Left lobe of liver (tissue), 2 donors: ENCODE data around the gene OARD1. TPM values are rescaled to one million over a fixed set of nuclear protein-coding genes. Genes with fewer than 3 reads are reported as not detected.
A peak's percentile ranks its signal among the peaks of the same experiment; 100 is the strongest.
"Not testable (repeated sequence)": the region's sequence is repeated elsewhere in the genome, so short reads cannot be mapped to it uniquely, and the experiment has no call there.

ENCODE experiments used
- ATAC-seq: fragments of 200-7000 bp; cut with Tn5 transposase; one replicate; pipeline ENCODE4 v1.9.1; 2020; ENCODE audit warnings: mild to moderate bottlenecking, moderate library complexity
- DNase-seq: peaks from one replicate; pipeline ENCODE4 v3.0.0-alpha.2; 2020; ENCODE audit warnings: low spot score
- total RNA-seq: library from RNA; stranded (reverse); gene quantifications from one replicate; pipeline ENCODE4 v1.2.1, GENCODE V29; 2021
- donor health status: DM: no; HTN: no; CAD: no; lungs with moderate emphysema.
- donor health status: DM: no; HTN: yes; CAD: no.

OARD1 gene
- total RNA-seq, 1 donor from 2014 or later, result 22.4 TPM

DNA sequence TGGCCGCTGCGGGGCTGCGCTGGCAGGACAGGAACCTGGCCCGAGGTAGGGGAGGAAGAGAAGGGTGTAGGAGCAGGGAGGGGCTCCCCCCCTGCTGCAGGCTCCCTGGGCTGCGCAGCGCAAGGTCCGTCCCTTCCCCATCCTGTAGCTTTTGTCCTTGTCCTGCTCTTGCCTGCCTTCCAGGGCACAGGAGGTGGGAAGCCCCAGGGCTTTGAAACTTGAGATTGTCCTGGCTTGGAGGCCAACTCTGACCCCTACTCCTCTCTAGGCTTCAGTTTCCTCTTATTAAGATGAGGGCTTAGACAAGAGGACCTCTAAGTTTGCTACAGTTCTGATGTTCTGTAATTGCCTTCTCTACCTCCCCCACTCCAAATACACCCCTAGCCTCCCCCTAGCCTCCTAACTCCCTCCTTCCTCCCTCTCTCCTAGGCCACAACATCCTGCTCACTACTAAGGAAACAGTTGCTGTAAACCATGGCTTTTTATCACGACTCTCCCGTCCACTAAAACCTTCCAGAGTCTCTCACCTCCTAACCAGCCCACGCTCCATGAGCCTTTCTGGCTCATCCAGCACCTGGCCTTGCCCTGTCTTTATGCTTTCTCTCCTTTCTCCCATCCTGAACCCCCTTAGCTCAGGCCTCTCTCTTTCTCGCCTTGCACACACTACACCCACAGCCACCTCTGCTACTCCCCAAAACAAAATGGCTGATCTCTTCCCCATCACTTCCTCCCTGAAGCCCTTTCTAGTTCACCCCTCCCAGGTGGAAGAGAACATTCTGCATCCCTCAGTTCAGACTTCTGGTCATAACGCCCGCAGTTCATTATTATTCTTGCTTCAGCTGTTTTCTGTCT lies 43.4 kb downstream of the OARD1 start:
- DNase-seq (no peak), ATAC-seq (peak; percentile 27)

DNA sequence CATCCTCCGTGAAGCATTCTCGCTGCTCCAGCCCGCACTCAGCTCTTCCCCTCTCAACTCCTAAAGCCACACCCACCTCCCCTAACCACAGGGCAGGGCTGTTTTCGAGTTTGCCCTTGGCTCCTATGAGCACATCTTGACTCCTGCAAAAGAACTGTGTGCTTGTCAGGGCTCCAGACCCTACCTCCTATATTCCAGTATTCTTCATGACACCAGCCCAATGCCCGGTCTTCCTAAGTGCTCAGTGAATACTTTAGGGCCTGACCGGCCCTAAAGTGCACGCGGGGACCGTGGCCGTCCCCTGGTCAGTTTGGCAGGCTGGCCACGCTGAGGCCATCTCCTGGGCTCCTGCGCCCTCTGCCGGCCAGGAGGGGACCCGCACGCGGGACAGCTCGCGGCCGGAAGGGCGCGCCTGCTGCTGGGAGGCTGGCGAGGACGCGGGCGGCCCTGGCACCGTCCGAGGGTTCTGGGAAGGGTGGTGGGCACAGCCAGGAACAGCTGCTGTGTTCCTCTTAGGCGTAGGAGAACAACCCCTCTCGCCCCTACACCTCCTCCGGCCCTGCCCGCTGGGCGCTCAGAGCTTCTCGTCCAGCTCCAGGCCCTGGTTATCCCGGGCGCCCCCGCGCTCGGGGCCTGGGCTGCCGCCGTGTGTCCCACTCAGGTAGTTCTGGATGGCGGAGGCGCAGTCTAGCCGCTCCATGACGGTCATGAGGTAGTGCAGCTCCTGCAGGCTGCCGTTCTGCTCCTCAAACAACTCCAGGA lies 44.2 kb downstream of the OARD1 start:
- DNase-seq (peak; percentile 84), ATAC-seq (peak; percentile 97)

DNA sequence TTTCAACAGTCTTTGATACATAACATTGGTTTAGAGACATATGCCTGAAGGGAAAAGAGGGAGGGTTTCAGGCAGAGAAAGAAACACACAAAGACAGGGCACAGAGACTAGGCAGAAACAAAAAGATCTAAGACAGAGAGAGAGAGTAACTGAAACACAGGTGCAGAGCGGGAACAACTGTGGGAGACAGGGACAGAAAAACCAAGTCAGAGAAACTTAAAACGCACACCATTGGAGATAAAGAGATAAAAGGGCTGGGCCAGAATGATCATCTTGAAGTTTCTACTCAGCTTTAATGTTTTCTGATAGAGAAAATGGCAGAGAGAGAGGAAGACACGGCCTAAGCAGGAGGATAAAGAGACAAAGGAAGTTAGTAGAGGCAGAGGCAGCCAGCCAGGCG lies 44.9 kb downstream of the OARD1 start:
- DNase-seq, result no peak
- ATAC-seq, result no peak

DNA sequence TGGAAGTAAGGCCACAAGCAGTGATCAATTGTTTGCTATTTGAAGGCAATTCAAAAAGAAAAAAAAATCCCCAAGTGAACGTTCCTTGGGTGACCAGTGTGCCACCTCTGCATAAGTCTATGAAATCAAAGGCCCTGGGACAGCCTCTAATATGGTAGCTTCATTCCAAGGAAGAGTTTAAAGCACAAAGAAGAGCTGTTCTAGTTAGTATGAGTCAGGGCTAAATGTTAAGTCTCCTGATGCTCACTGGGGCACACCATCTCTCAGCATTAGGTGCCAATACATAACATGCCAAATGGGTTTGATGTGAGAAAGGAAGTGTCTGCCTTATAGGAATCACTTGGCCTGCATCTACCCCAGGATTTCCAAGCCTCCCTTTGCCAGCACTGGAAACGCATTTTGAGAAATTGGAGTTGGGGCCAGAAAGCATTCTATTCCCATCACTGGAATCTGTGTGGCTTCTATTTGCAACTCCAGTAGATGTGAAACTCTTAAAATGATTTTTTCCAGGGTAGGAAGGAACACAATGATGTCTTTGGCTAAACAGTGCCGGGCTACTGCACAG lies 46.1 kb downstream of the OARD1 start:
- DNase-seq, result no peak
- no peak for ATAC-seq

DNA sequence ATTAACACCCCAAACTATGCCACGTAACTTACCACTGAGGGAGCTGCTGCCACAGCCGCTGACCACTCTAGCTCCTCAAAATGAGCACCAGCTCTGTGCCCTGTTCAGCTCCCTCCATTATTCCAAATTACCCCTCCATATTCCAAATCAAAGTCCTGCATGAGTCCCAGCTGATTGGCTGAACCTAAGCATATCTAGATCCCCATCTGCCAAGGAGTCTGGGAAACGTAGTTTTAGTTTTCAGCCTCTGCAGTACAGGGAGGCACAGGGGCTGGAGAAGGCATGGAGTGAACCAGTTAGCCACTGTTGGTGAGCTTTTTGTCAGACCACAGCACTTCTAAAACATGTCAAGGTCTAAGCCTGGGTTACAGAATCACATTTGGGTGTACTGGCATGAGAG lies 49.0 kb downstream of the OARD1 start:
- ATAC-seq, result peak; percentile 36
- DNase-seq, result no peak

DNA sequence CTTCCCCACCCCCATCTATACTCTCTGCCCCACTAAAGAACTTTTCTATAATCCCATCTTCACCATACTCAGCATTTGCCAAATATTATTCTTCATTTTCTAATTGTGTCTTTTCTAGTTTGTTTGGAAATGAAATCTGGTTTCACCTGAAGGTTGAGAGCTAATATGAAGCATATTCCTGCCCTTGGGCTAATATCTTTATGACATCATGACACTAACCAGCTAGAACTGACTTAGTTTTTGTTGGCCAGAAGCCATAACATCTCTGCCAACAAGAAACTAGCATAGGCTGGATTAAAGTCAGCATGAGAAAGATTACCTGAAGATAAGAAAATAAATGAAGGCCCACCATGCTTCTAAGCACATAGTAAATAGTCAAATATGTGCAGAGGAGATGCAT lies 49.9 kb downstream of the OARD1 start:
- no peak for ATAC-seq

DNA sequence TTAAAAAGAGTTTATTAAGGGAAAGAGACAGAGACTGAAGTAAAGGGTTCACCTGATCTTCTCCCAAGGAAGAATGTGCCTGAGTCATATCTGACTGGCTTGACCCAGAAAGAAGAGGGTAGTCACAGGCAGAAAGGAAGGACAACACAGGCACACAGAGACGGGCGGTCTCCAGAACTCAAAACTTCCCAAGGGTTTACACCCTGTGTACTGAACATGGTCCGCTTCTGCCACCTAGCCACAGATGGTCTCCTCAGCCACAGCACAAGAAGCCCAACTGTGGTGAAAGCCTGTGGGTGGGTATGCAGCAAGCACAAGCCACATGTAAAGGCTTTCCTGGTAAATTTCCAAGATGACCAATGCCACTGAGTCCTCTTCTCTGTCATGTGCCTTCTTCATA lies 50.3 kb downstream of the OARD1 start:
- ATAC-seq (peak; percentile 58), DNase-seq (no peak)

More for the DNA sequence above, 49.9 kb downstream of the OARD1 start:
- no peak for DNase-seq

DNA sequence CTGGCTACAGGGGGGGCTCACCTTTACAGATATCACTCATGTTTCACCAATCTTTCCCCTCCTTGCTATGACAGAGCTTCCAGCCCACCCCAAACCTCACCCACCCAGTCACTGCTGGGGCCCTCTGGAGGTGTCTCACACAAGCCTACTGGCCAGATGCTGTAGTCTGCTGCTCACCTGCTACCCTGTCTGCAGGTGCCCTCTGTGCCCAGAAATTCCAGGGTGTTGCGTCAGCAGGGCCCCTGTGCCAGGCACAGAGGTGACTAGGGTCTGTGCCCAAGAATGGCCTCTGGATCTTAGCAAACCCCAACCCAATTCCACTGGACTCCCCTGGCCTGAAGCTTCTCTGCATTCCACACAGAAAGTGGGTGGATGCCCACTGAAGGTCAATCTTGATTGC lies 54.5 kb downstream of the OARD1 start:
- DNase-seq, result no peak
- peak; percentile 55 for ATAC-seq

DNA sequence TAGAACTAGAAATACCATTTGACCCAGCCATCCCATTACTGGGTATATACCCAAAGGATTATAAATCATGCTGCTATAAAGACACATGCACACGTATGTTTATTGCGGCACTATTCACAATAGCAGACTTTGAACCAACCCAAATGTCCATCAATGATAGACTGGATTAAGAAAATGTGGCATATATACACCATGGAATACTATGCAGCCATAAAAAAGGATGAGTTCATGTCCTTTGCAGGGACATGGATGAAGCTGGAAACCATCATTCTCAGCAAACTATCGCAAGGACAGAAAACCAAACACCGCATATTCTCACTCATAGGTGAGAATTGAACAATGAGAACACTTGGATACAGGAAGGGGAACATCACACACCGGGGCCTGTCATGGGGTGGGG lies 56.3 kb downstream of the OARD1 start:
- not testable (repeated sequence) for DNase-seq, ATAC-seq

DNA sequence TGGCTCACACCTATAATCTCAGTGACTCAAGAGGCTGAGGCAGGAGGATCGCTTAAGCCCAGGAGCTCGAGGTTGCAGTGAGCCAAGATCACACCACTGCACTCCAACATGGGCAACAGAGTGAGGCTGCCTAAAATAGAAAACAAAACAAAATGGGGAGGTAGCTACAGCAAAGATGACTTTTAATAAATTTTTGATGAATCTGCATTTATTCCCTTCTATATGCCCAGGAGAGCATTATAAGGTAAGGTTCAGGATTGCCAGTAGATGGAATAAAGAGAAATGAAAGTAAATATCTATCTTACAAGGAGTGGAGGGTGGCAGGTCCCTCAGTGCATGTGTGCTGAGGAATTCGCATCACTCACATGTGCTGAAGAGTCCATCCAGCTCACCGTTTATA lies 57.4 kb downstream of the OARD1 start:
- no peak for ATAC-seq
- DNase-seq, result no peak

Other genes with a start within 250 kb of the OARD1 start
- gene UNC5CL, start 33.1 kb downstream of the OARD1 start, total RNA-seq, result 9.3 TPM
- gene TSPO2, start 29.9 kb downstream of the OARD1 start, total RNA-seq, result 0.30 TPM
- gene APOBEC2, start 19.2 kb downstream of the OARD1 start, total RNA-seq, result not detected
- 7.7 TPM for gene NFYA, start 618 bp upstream of the OARD1 start, total RNA-seq
- gene TREML1, start 82.0 kb upstream of the OARD1 start, total RNA-seq, result not detected
- 0.28 TPM for gene TREM2, start 90.8 kb upstream of the OARD1 start, total RNA-seq
- gene TREML2, start 128.8 kb upstream of the OARD1 start, total RNA-seq, result 0.08 TPM
- not detected for gene TREML4, start 156.0 kb upstream of the OARD1 start, total RNA-seq
- gene TREM1, start 214.3 kb upstream of the OARD1 start, total RNA-seq, result 0.25 TPM